ENCODE results near the gene GRM8.

GRCh38 chr7:126411032-126411820 lies 841.5 kb downstream of the GRM8 start:
- TF ChIP-seq EZH2 (IDR thresholded peaks at IDR 0.05; ENCODE audit: borderline replicate concordance, low read depth, low read length, poor library complexity, severe bottlenecking) (no peak), CTCF (conservative IDR thresholded peaks at IDR 0.05; ENCODE audit: low read depth, low read length) (no peak)
